Activated CD4-positive, CD25-positive, alpha-beta regulatory T cell treated with anti-CD3 and anti-CD28 coated beads, Interleukin-2, amount 50 U/mL, for 24 hours (primary cell): Measurements from ENCODE around the gene APC2.
"Not testable (repeated sequence)": the region's sequence is repeated elsewhere in the genome, so short reads cannot be mapped to it uniquely, and the experiment has no call there.

Experiments
- ATAC-seq, 2 donors: fragments of 150-1000 bp; cut with Tn5 transposase; one replicate each; pipeline ENCODE4 v1.10.0; 2021; ENCODE audit warnings: mild to moderate bottlenecking in 1 of 2, moderate library complexity in 1 of 2

APC2 gene

GRCh38 chr19:1514295-1514661, 64.4 kb downstream of the APC2 start:
- ATAC-seq, result no peak

- no peak for ATAC-seq
These were observed 65.2 kb downstream of the APC2 start for GRCh38 chr19:1514986-1515721.

- no peak for ATAC-seq
These were observed 66.5 kb downstream of the APC2 start for GRCh38 chr19:1516395-1516753.

- no peak for ATAC-seq
These were observed 68.5 kb downstream of the APC2 start for GRCh38 chr19:1518471-1518870.

GRCh38 chr19:1519802-1520201, 69.9 kb downstream of the APC2 start:
- not testable (repeated sequence) for ATAC-seq

- ATAC-seq, result no peak
These were observed 70.4 kb downstream of the APC2 start for GRCh38 chr19:1520203-1520780.

GRCh38 chr19:1521636-1522035, 71.7 kb downstream of the APC2 start:
- no peak for ATAC-seq

GRCh38 chr19:1522061-1522460, 72.1 kb downstream of the APC2 start:
- no peak for ATAC-seq

GRCh38 chr19:1522838-1523237, 72.9 kb downstream of the APC2 start:
- ATAC-seq, result no peak
